ENCODE results near the gene FOXJ3.

FOXJ3 gene

DNA sequence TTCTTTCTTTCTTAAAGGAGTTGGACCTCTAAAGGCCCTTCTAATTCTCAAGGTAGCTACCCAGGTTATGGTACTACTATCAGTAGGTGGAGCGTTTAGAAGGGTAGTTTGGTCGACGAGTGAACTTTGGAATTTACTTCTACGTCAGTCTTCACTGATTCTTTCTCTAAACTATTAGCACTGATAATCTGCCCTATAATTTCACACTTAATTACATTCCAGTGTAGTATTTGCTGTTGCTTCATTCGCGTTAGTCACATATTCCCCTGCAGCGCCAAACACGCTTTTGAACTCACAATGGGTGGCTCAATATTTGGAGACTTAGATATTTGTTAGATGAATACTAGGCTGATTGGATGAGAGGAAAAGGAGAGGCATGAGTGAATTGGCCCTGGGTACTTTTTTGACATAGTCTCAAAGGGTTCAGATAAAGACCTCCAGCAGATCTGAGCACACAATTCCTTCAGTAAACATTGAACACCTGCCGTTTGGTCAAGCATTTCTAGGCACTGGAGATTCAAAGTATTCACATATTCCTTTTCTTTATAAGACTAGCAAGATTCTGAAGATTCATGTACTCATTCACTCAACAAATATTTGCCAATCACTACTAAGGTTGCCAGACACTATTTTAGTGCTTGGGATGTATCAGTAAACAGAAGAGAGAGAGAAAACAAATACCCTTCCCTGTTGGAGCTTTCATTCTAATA, 929 bp upstream of the FOXJ3 start:
- no peak for DNase-seq

- DNase-seq = no peak
Observed at GRCh38 chr1:42334240-42335049, 590 bp downstream of the FOXJ3 start.

GRCh38 chr1:42333662-42334239, 1.3 kb downstream of the FOXJ3 start:
- DNase-seq = peak; percentile 5

GRCh38 chr1:42332877-42333276, 2.2 kb downstream of the FOXJ3 start:
- DNase-seq = no peak

DNA sequence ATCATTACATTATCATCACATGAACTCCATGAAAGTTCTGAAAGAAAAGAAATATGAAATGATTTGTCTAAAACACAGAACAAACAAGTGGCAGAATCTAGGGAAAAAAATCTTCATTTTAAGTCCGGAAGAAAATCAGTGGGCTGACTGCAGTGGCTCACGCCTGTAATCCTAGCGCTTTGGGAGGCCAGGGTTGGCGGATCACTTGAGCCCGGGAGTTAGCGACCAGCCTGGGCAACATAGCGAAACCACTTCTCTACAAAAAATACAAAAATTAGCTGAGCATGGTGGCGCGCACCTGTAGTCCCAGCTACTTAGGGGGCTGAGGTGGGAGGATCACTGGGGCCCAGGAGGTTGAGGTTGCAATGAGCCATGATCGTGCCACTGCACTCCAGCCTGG, 4.8 kb downstream of the FOXJ3 start:
- DNase-seq = no peak

GRCh38 chr1:42328916-42329496, 6.0 kb downstream of the FOXJ3 start:
- DNase-seq = no peak

GRCh38 chr1:42328047-42328625, 6.9 kb downstream of the FOXJ3 start:
- DNase-seq = no peak

DNA sequence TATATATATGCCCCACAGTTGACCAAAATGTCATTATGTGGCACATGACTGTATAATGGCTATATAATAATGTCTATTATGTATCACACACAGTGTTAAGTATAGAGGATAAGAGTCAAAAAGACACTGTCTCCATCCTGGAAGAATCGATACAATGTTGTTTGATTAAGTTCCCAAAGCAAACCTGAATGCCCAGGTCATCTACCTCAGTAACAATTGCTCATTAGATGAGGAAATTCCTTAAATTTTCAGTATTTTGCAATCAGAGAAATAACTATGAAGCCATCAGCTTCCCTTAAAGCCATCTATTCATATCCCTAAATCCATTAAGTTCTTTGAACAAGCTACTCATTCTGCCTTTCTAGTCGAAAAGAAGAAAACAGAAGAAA, 10.0 kb downstream of the FOXJ3 start:
- no peak for DNase-seq

DNA sequence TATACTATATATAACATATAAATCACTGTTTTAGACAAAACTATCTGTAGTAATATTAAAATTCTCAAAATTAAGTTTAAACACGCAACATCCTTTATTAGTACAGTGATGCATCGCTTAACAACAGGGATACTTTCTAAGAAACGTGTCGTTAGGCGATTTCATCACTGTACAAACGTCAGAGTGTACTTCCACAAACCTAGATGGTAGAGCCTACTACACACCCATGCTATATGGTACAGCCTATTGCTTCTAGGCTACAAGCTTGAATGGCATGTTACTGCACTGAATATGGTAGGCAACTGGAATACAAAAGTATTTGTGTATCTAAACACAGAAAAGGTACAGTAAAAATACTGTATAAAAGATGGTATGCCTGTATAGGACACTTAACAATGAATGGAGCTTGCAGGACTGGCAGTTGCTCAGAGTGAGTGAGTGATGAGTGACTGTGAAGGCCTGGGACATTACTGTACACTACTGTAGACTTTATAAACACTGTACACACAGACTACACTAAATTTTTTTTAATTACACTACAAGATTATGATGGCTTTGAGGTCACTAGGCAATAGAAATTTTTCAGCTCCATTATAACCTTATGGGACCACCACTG, 10.5 kb downstream of the FOXJ3 start:
- DNase-seq = no peak

- DNase-seq = no peak
Observed at GRCh38 chr1:42323551-42323950, 11.5 kb downstream of the FOXJ3 start.

GRCh38 chr1:42322577-42322976, 12.5 kb downstream of the FOXJ3 start:
- DNase-seq = no peak

- no peak for DNase-seq
Observed at GRCh38 chr1:42321731-42322130, 13.3 kb downstream of the FOXJ3 start.

DNA sequence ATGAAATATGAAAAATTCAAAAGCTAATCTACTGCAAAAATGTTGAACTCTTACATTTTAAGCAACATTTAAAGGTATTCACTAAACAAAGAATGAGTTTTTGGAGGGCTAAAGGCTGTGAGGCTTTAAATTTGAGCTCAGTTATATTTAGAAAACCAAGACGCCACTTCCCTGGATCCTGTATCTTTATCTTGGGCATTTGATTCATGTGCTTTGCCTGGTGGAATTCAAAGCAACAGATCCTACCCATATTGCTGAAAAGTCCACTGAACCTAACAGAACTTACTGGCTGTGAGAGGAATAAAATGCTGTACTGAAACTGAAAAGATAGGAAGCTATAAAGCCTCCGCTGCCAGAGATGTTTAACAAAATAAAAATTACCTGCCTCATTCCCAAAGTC, 14.3 kb downstream of the FOXJ3 start:
- DNase-seq = no peak

- no peak for DNase-seq
Observed at GRCh38 chr1:42319871-42320484, 15.1 kb downstream of the FOXJ3 start.

GRCh38 chr1:42319128-42319851, 15.7 kb downstream of the FOXJ3 start:
- no peak for DNase-seq

DNA sequence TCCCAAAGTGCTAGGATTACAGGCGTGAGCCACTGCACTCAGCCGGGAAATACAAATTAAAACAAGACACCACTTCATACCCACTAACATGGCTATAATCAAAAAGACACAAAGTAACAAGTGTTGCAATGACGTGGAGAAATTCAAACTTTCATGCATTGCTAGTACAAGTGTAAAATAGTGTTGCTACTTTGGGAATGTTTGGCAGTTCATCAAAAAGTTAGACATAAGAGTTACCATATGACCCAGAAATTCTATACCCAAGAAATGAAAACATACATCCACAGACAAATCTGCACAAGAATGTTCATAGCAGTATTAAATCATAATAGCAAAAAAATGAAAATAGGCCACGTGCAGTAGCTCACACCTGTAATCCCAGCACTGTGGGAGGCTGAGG, 16.4 kb downstream of the FOXJ3 start:
- DNase-seq = no peak

GRCh38 chr1:42317308-42317707, 17.7 kb downstream of the FOXJ3 start:
- no peak for DNase-seq

DNA sequence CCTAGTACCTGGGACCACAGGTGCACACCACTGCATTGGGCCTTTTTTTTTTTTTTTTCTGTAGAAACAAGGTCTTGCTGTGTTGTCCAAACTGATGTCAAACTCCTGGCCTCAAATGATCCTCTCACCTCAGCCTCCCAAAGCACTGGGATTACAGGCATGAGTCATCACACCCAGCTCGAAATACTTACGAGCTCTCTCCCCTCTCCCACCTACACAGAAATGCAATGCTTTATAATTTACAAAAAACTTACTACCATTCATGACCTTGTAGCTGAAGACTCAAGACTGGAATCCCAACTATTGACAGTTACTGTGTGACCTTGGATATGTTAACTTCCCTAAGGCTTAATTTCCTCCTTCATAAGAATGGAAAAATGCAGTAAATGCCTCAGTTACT, 18.7 kb downstream of the FOXJ3 start:
- no peak for DNase-seq

DNA sequence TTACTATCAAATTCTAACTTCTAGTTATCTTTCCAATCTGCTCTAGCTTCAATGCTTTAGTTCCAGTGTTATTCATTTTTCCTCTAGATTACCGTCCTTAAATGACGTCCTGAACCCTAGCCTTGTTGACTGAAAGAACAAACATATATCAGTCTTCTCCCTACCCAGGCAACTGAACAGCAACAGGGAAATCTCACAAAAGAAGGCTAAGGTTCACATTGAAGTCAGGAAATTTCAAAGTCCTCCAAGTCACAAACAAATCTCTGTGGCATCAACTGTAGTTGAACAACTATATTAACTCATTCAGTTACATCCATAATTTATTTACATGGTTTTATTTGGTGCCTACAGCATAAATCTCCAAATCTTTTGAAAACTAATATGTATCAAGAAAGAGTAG, 19.5 kb downstream of the FOXJ3 start:
- DNase-seq = no peak

- no peak for DNase-seq
Observed at GRCh38 chr1:42313970-42314369, 21.1 kb downstream of the FOXJ3 start.

GRCh38 chr1:42312576-42313212, 22.3 kb downstream of the FOXJ3 start:
- DNase-seq = no peak

Data from right kidney (tissue), 1 donor.